K562 (cell line): ENCODE measurements around the gene HNRNPLL. TPM values are rescaled to one million over a fixed set of nuclear protein-coding genes. Genes with fewer than 3 reads are reported as not detected.

Experiments used
- ATAC-seq: fragments of 200-7000 bp; cut with Tn5 transposase; 3 replicates; pipeline ENCODE4 v1.9.1; 2020; ENCODE audit warnings: moderate library complexity
- BruUV-seq: library from RNA; stranded (reverse); fragments of 400-500 nt; replicated peaks from 2 replicates; lab custom pipeline; 2021; lab: Mats Ljungman, UMichigan
- CTCF ChIA-PET: fragments of 300-600 bp; formaldehyde crosslinking; extraction: SDS; loops from one replicate; lab custom pipeline; 2021; ENCODE audit warnings: low intra/inter-chr PET ratio; lab: Yijun Ruan, JAX
- POLR2A ChIA-PET: fragments of 300-600, 350-650 bp; sonication (Branson Sonifier 250); formaldehyde crosslinking; extraction: SDS; loops from one replicate; lab custom pipeline; 2021; ENCODE audit warnings: antibody characterized with exemption, inconsistent platforms; lab: Yijun Ruan, JAX
- DNase-seq, 4 experiments: peaks; one replicate each; pipeline versions ENCODE4 v3.0.0 to v3.0.0-alpha.2; 2011 to 2018; ENCODE audit warnings: low spot score in 3 of 4, mixed read lengths in 3 of 4; ENCODE audit errors: extremely low read depth in 1 of 4
- FAIRE-seq: peaks from 2 replicates; lab custom pipeline; 2011; peaks lifted over from hg19 to GRCh38; lab: Jason Lieb, UNC
- H2AFZ ChIP-seq: 2 replicates; pipeline ENCODE4 v1.6.0; 2011; ENCODE audit warnings: low read depth, low read length, control low read depth, inconsistent platforms
- H3K27ac ChIP-seq: fragments of 200-600 bp; 3 replicates; pipeline ENCODE4 v1.8.0; 2011; ENCODE audit warnings: low read depth, mild to moderate bottlenecking, control low read depth, inconsistent platforms, low read length, moderate library complexity, mixed read lengths; ENCODE audit errors: extremely low read depth
- H3K27me3 ChIP-seq, 2 experiments: fragments of 300-600 bp in 1 of 2; 2 replicates in 1 of 2; 3 replicates in 1 of 2; pipeline versions ENCODE4 v1.6.0 to v1.8.0; 2011; ENCODE audit warnings: inconsistent platforms in 2 of 2, low read length in 2 of 2, mild to moderate bottlenecking in 1 of 2, mixed read lengths in 1 of 2, moderate library complexity in 1 of 2; ENCODE audit not compliant: control insufficient read depth in 2 of 2, insufficient read depth in 2 of 2
- H3K36me3 ChIP-seq: fragments of 300-600 bp; 3 replicates; pipeline ENCODE4 v1.8.0; 2011; ENCODE audit warnings: mild to moderate bottlenecking, low read length, inconsistent platforms; ENCODE audit not compliant: control insufficient read depth, insufficient read depth
- H3K4me1 ChIP-seq, 2 experiments: fragments of 200-600 bp in 1 of 2; replicated peaks in 1 of 2; 2 replicates in 1 of 2; 3 replicates in 1 of 2; pipeline versions ENCODE4 v1.5.1 to v1.8.0; 2011; ENCODE audit warnings: inconsistent platforms in 2 of 2, low read length in 2 of 2, mild to moderate bottlenecking in 1 of 2, mixed read lengths in 1 of 2, moderate library complexity in 1 of 2; ENCODE audit not compliant: control insufficient read depth in 2 of 2, insufficient read depth in 2 of 2
- H3K4me2 ChIP-seq: 2 replicates; pipeline ENCODE4 v1.6.1; 2011; ENCODE audit warnings: low read length, control low read depth, inconsistent platforms, mixed read lengths; ENCODE audit not compliant: insufficient read depth
- H3K4me3 ChIP-seq: fragments of 200-600 bp; sonication (generic), shearing (Covaris generic); 2 replicates; pipeline ENCODE4 v1.5.1; 2016; ENCODE audit warnings: control low read depth, inconsistent platforms
- H3K79me2 ChIP-seq: fragments of 200-600 bp; 3 replicates; pipeline ENCODE4 v1.8.0; 2011; ENCODE audit warnings: low read length, inconsistent platforms; ENCODE audit not compliant: control insufficient read depth, insufficient read depth
- H3K9ac ChIP-seq, 2 experiments: 2 replicates each; pipeline versions ENCODE4 v1.6.0 to v1.6.1; 2011; ENCODE audit warnings: low read depth in 2 of 2, low read length in 2 of 2, control low read depth in 1 of 2, inconsistent platforms in 1 of 2, mild to moderate bottlenecking in 1 of 2, mixed read lengths in 1 of 2; ENCODE audit not compliant: insufficient read depth in 1 of 2
- H3K9me1 ChIP-seq: one replicate; pipeline ENCODE4 v1.6.0; 2011; ENCODE audit warnings: inconsistent platforms, mild to moderate bottlenecking, low read length, moderate library complexity; ENCODE audit not compliant: control insufficient read depth, insufficient read depth
- H3K9me3 ChIP-seq: replicated peaks from 2 replicates; pipeline ENCODE4 v1.5.1; 2011; ENCODE audit warnings: low read depth, low read length, inconsistent platforms; ENCODE audit not compliant: control insufficient read depth, insufficient read depth
- H4K20me1 ChIP-seq: replicated peaks from 2 replicates; pipeline ENCODE4 v1.6.1; 2011; ENCODE audit warnings: low read length, inconsistent platforms, mixed read lengths; ENCODE audit not compliant: control insufficient read depth, insufficient read depth
- BACH1 ChIP-seq: fragments of 200-800 bp; sonication (Bioruptor generic); IDR thresholded peaks from 2 replicates; pipeline ENCODE4 v1.6.1; 2016; ENCODE audit warnings: missing genetic modification characterization, missing compliant biosample characterization
- CEBPB ChIP-seq: fragments of 450-650 bp; IDR thresholded peaks from 2 replicates; pipeline ENCODE4 v1.6.1; 2016; ENCODE audit warnings: missing genetic modification characterization, missing compliant biosample characterization
- CEBPG ChIP-seq, 3 experiments: fragments of 200-800 bp in 1 of 3; sonication (Bioruptor generic) in 1 of 3; sonication (generic) in 1 of 3; formaldehyde crosslinking in 1 of 3; IDR thresholded peaks in 2 of 3; conservative IDR thresholded peaks in 1 of 3; 2 replicates each; pipeline versions ENCODE4 v1.6.1 to v1.8.0; 2016 to 2022; ENCODE audit warnings: missing compliant biosample characterization in 2 of 3, missing genetic modification characterization in 2 of 3, mild to moderate bottlenecking in 1 of 3, missing genetic modification reagents in 1 of 3
- EGR1 ChIP-seq: fragments of 450-650 bp; conservative IDR thresholded peaks from 2 replicates; pipeline ENCODE4 v1.6.1; 2017; ENCODE audit warnings: mild to moderate bottlenecking
- FOS ChIP-seq: IDR thresholded peaks from 3 replicates; pipeline ENCODE4 v1.6.1; 2011; ENCODE audit not compliant: insufficient read length; ENCODE audit errors: extremely low read depth
- HMGN3 ChIP-seq: IDR thresholded peaks from 2 replicates; pipeline ENCODE4 v1.6.1; 2011; ENCODE audit warnings: borderline replicate concordance, low read depth, mild to moderate bottlenecking, mixed read lengths, low read length; ENCODE audit not compliant: insufficient read length; ENCODE audit errors: extremely low read depth
- MAFF ChIP-seq: IDR thresholded peaks from 2 replicates; pipeline ENCODE4 v1.6.1; 2012; ENCODE audit warnings: low read length, improper control_type of control experiment
- MAZ ChIP-seq, 2 experiments: fragments of 450-650 bp in 1 of 2; sonication (generic) in 1 of 2; formaldehyde crosslinking; IDR thresholded peaks in 1 of 2; conservative IDR thresholded peaks in 1 of 2; 2 replicates each; pipeline versions ENCODE4 v1.4.0 to v1.5.0; 2020; ENCODE audit warnings: mild to moderate bottlenecking in 1 of 2, missing genetic modification reagents in 1 of 2
- NONO ChIP-seq, 2 experiments: fragments of 200-400 bp in 1 of 2; fragments of 450-650 bp in 1 of 2; formaldehyde crosslinking in 1 of 2; IDR thresholded peaks; 2 replicates each; pipeline ENCODE4 v1.6.1; 2017; ENCODE audit warnings: low read depth in 2 of 2, mild to moderate bottlenecking in 2 of 2, moderate library complexity in 2 of 2, low read length in 1 of 2
- SMAD2 ChIP-seq: fragments of 150-350 bp; IDR thresholded peaks from 2 replicates; pipeline ENCODE4 v1.6.1; 2014; ENCODE audit warnings: low read depth, mild to moderate bottlenecking, low read length
- SUPT5H ChIP-seq: fragments of 450-650 bp; IDR thresholded peaks from 2 replicates; pipeline ENCODE4 v1.6.1; 2016
- ZNF766 ChIP-seq: fragments of 200-800 bp; sonication (Bioruptor generic); conservative IDR thresholded peaks from 2 replicates; pipeline ENCODE4 v1.6.1; 2016; ENCODE audit warnings: missing genetic modification characterization, missing compliant biosample characterization
- ZNF780A ChIP-seq: fragments of 250-450 bp; sonication (Bioruptor Pico); IDR thresholded peaks from 2 replicates; pipeline ENCODE4 v1.5.0; 2021; ENCODE audit warnings: mild to moderate bottlenecking
- WGBS: fragments of 100-300 bp; shearing (Covaris generic); methylation state at CpG from one replicate; pipeline ENCODE4 v1.1.6; 2016; ENCODE audit warnings: low coverage, mixed read lengths; ENCODE audit not compliant: insufficient coverage; ENCODE audit errors: missing lambda C conversion rate; 5-methylcytosine and 5-hydroxymethylcytosine counted together
- in situ Hi-C: fragments of 300-500 bp; cut with MboI; formaldehyde crosslinking; loops from 4 replicates; pipeline ENCODE4 v1.15.0; 2018; ENCODE audit warnings: inconsistent platforms, mixed read lengths
- intact Hi-C: fragments of 100-400 bp; cut with micrococcal nuclease; formaldehyde crosslinking; loops from 2 replicates; pipeline ENCODE4 v1.14.2; 2022
- polyA plus RNA-seq, 8 experiments: library from polyadenylated mRNA; depleted of rRNA in 4 of 8; stranded (reverse) in 5 of 8; unstranded in 3 of 8; fragments of >200 nt; fragmentation: Nextera tagmentation in 2 of 8; fragmentation: Illumina TruSeq in 1 of 8; extraction: Ambion mirVana in 2 of 8; extraction: Trizol in 1 of 8; gene quantifications; 2 replicates each; pipeline versions ENCODE4 v1.2.1 to v1.2.3, GENCODE V29; 2011 to 2014; ENCODE audit warnings: inconsistent platforms in 1 of 8, missing spikeins in 1 of 8
- total RNA-seq, 7 experiments: library from RNA; depleted of rRNA in 6 of 7; stranded (reverse); fragments of >200 nt in 6 of 7; fragmentation: Illumina TruSeq in 2 of 7; extraction: Trizol in 2 of 7; gene quantifications; 2 replicates each; pipeline versions ENCODE4 v1.2.1 to v1.2.3, GENCODE V29; 2011 to 2021; ENCODE audit warnings: low replicate concordance in 1 of 7
- TF ChIP-seq, protein P1 (sequence below), 2 experiments: IDR thresholded peaks; 2 replicates each; pipeline ENCODE4 v1.6.1; 2011; ENCODE audit warnings: borderline replicate concordance in 1 of 2, control low read depth in 1 of 2, low read depth in 1 of 2, low read length in 1 of 2, mild to moderate bottlenecking in 1 of 2, mixed read lengths in 1 of 2, moderate library complexity in 1 of 2; ENCODE audit not compliant: insufficient read depth in 1 of 2, insufficient read length in 1 of 2, poor library complexity in 1 of 2, severe bottlenecking in 1 of 2; ENCODE audit errors: extremely low read depth in 1 of 2
- TF ChIP-seq, protein P2 (sequence below): fragments of 150-350 bp; IDR thresholded peaks from 2 replicates; pipeline ENCODE4 v1.6.1; 2014; ENCODE audit warnings: low read depth, mild to moderate bottlenecking, low read length, borderline replicate concordance

The HNRNPLL gene
- total and polyA plus RNA-seq, 9 of the 15 experiments (the other 6 are each of a cell fraction or from before 2014, with no cell fraction given), result 19.8 to 135 (median 57.8) TPM

DNA sequence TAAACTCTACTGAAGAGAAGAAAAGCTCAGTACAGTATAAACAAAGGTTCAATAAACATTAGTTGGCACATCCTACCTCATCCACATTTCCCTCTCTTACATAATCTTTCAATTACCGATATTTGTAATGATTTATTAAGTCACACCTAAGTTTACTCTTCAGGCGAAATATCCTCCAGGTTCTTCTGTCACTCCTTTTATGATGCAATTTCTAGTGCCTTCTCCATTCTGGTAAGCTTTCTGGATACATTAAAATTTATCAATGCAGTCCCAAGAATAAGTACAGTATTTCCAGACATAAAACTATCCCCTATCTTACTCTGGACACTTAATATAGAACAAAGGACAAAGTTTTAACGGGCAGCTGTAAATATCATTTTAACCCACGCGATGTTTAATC lies 5.6 kb downstream of the HNRNPLL start:
- no peak overlapping the region for H3K9ac ChIP-seq
- FAIRE-seq (no peak), ATAC-seq (no peak), DNase-seq (no peak)
- peaks cover 11% of the 10 kb centered on the region for H4K20me1 ChIP-seq
- ChIA-PET CTCF (no interaction called here), POLR2A (interaction anchor here (0.6 to 2.2 kb wide), 6 partner anchors 9 to 154 kb away, joined by 3 to 6 read pairs (median 4); partner anchors contain the start of gene SRSF7)
- no peak overlapping the region for H2AFZ ChIP-seq
- H3K4me3 ChIP-seq, result no peak overlapping the region
- H3K27ac ChIP-seq, result 0 out of 3 replicates have a peak overlapping the region, but pooled peaks have one; percentile 9
- peaks cover 10 to 24% of the 10 kb centered on the region in 2 experiments for H3K4me1 ChIP-seq
- intact Hi-C loops (no loop called here), in situ Hi-C loops (no loop called here)
- 68% methylated on average over 5 of the region's 5 CpGs for WGBS
- no peaks in the 10 kb centered on the region for H3K9me1 ChIP-seq
- peaks cover 15% of the 10 kb centered on the region; the same call in 2 of the 3 replicates for H3K36me3 ChIP-seq
- H3K27me3 ChIP-seq, result no peaks in the 10 kb centered on the region
- H3K79me2 ChIP-seq, result peaks cover 100% of the 10 kb centered on the region
- peak overlapping the region; percentile 34 for H3K4me2 ChIP-seq
- H3K9me3 ChIP-seq, result no peaks in the 10 kb centered on the region
- BruUV-seq, result no TSS peak
- TF ChIP-seq, protein P1, sequence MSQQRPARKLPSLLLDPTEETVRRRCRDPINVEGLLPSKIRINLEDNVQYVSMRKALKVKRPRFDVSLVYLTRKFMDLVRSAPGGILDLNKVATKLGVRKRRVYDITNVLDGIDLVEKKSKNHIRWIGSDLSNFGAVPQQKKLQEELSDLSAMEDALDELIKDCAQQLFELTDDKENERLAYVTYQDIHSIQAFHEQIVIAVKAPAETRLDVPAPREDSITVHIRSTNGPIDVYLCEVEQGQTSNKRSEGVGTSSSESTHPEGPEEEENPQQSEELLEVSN (IDR thresholded peaks at IDR 0.05; ENCODE audit: borderline replicate concordance in 1 of 2, extremely low read depth in 1 of 2, insufficient read depth in 1 of 2, insufficient read length in 1 of 2, low read depth in 1 of 2, low read length in 1 of 2, poor library complexity in 1 of 2, severe bottlenecking in 1 of 2), result no peak
- TF ChIP-seq BACH1 (tag), result no peak
- TF ChIP-seq EGR1, result no peak
- no peak for TF ChIP-seq ZNF780A (CRISPR knock-in tag)
- no peak for TF ChIP-seq SUPT5H
- peak; percentile 31; the same call in 1 of the 2 replicates for TF ChIP-seq CEBPB
- no peak for TF ChIP-seq HMGN3
- no peak for TF ChIP-seq SMAD2
- TF ChIP-seq, protein P2, sequence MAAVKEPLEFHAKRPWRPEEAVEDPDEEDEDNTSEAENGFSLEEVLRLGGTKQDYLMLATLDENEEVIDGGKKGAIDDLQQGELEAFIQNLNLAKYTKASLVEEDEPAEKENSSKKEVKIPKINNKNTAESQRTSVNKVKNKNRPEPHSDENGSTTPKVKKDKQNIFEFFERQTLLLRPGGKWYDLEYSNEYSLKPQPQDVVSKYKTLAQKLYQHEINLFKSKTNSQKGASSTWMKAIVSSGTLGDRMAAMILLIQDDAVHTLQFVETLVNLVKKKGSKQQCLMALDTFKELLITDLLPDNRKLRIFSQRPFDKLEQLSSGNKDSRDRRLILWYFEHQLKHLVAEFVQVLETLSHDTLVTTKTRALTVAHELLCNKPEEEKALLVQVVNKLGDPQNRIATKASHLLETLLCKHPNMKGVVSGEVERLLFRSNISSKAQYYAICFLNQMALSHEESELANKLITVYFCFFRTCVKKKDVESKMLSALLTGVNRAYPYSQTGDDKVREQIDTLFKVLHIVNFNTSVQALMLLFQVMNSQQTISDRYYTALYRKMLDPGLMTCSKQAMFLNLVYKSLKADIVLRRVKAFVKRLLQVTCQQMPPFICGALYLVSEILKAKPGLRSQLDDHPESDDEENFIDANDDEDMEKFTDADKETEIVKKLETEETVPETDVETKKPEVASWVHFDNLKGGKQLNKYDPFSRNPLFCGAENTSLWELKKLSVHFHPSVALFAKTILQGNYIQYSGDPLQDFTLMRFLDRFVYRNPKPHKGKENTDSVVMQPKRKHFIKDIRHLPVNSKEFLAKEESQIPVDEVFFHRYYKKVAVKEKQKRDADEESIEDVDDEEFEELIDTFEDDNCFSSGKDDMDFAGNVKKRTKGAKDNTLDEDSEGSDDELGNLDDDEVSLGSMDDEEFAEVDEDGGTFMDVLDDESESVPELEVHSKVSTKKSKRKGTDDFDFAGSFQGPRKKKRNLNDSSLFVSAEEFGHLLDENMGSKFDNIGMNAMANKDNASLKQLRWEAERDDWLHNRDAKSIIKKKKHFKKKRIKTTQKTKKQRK, result no peak
- no peak for TF ChIP-seq NONO (IDR thresholded peaks at IDR 0.05; ENCODE audit: low read depth in 2 of 2, low read length in 1 of 2)
- TF ChIP-seq CEBPG (CRISPR knock-in tag; IDR thresholded peaks at IDR 0.05), result no peak
- TF ChIP-seq CEBPG (tag; conservative IDR thresholded peaks at IDR 0.05 in 1 of 2, IDR thresholded peaks at IDR 0.05 in 1 of 2), result peak in 1 of 2 experiments; percentile 56; a peak in 3 of 4 replicates
- no peak for TF ChIP-seq MAFF
- no peak for TF ChIP-seq MAZ (CRISPR knock-in tag; conservative IDR thresholded peaks at IDR 0.05 in 1 of 2, IDR thresholded peaks at IDR 0.05 in 1 of 2)
- TF ChIP-seq ZNF766 (CRISPR knock-in tag), result no peak
- no peak for TF ChIP-seq FOS
